Urothelium cell line (cell line): ENCODE measurements around the gene TNFAIP2.
A peak's percentile ranks its signal among the peaks of the same experiment; 100 is the strongest.

Experiments
- DNase-seq: peaks from one replicate; pipeline ENCODE4 v3.0.0; 2011; ENCODE audit warnings: low spot score, mixed read lengths
- FAIRE-seq: peaks from 2 replicates; lab custom pipeline; 2011; peaks lifted over from hg19 to GRCh38; lab: Jason Lieb, UNC

TNFAIP2 gene

GRCh38 chr14:103133210-103134140, 10.2 kb downstream of the TNFAIP2 start:
- no peak for DNase-seq

GRCh38 chr14:103134405-103134804, 11.1 kb downstream of the TNFAIP2 start:
- DNase-seq (no peak), FAIRE-seq (no peak)

More at GRCh38 chr14:103133210-103134140, 10.2 kb downstream of the TNFAIP2 start:
- FAIRE-seq = no peak

- no peak for FAIRE-seq
- no peak for DNase-seq
These were observed 11.7 kb downstream of the TNFAIP2 start for GRCh38 chr14:103134919-103135318.

GRCh38 chr14:103135333-103136260, 12.3 kb downstream of the TNFAIP2 start:
- no peak for FAIRE-seq
- DNase-seq = no peak

GRCh38 chr14:103136388-103137271, 13.4 kb downstream of the TNFAIP2 start:
- FAIRE-seq = no peak
- peak; percentile 73 for DNase-seq

GRCh38 chr14:103137689-103138300, 14.5 kb downstream of the TNFAIP2 start:
- no peak for DNase-seq
- FAIRE-seq = no peak

GRCh38 chr14:103138301-103139131, 15.3 kb downstream of the TNFAIP2 start:
- FAIRE-seq (no peak), DNase-seq (no peak)

- no peak for DNase-seq
- no peak for FAIRE-seq
These were observed 16.1 kb downstream of the TNFAIP2 start for GRCh38 chr14:103139132-103140025.

- no peak for FAIRE-seq
These were observed 17.3 kb downstream of the TNFAIP2 start for GRCh38 chr14:103140316-103141109.

GRCh38 chr14:103141117-103141796, 18.0 kb downstream of the TNFAIP2 start:
- no peak for DNase-seq
- no peak for FAIRE-seq

More at GRCh38 chr14:103140316-103141109, 17.3 kb downstream of the TNFAIP2 start:
- DNase-seq = no peak

- no peak for FAIRE-seq
These were observed 18.8 kb downstream of the TNFAIP2 start for GRCh38 chr14:103142026-103142425.

GRCh38 chr14:103142721-103143302, 19.6 kb downstream of the TNFAIP2 start:
- no peak for FAIRE-seq

More at GRCh38 chr14:103142026-103142425, 18.8 kb downstream of the TNFAIP2 start:
- DNase-seq = no peak

GRCh38 chr14:103143506-103143905, 20.2 kb downstream of the TNFAIP2 start:
- DNase-seq (no peak), FAIRE-seq (no peak)

More at GRCh38 chr14:103142721-103143302, 19.6 kb downstream of the TNFAIP2 start:
- no peak for DNase-seq

GRCh38 chr14:103144085-103144484, 20.8 kb downstream of the TNFAIP2 start:
- FAIRE-seq = no peak
- DNase-seq = no peak

GRCh38 chr14:103146141-103146709, 23.0 kb downstream of the TNFAIP2 start:
- FAIRE-seq (no peak), DNase-seq (no peak)
